ENCODE results near the gene MAP3K9. TPM values are rescaled to one million over a fixed set of nuclear protein-coding genes. Genes with fewer than 3 reads are reported as not detected.

The MAP3K9 gene
- total and polyA plus RNA-seq, 9 of the 15 experiments (the other 6 are each of a cell fraction or from before 2014, with no cell fraction given): 0.03 to 0.60 (median 0.36) TPM

GRCh38 chr14:70833884-70834283 lies 24.6 kb upstream of the MAP3K9 start:
- H4K20me1 ChIP-seq (replicated peaks; ENCODE audit: control insufficient read depth, insufficient read depth, low read length): no peaks in the 10 kb centered on the region
- H3K4me2 ChIP-seq (ENCODE audit: insufficient read depth, low read length): no peak overlapping the region
- no peak overlapping the region for H3K27ac ChIP-seq (ENCODE audit: extremely low read depth, low read depth, low read length)
- ATAC-seq (no peak), DNase-seq (ENCODE audit: extremely low read depth in 1 of 4, low spot score in 3 of 4) (no peak), FAIRE-seq (no peak)
- no peaks in the 10 kb centered on the region for H3K79me2 ChIP-seq (ENCODE audit: control insufficient read depth, insufficient read depth, low read length)
- no peaks in the 10 kb centered on the region for H3K9me1 ChIP-seq (ENCODE audit: control insufficient read depth, insufficient read depth, low read length)
- ChIA-PET POLR2A (no interaction called here), CTCF (ENCODE audit: low intra/inter-chr PET ratio) (no interaction called here)
- H3K36me3 ChIP-seq (ENCODE audit: control insufficient read depth, insufficient read depth, low read length): no peaks in the 10 kb centered on the region
- WGBS (ENCODE audit: insufficient coverage, low coverage, missing lambda C conversion rate): 8% methylated on average over 5 of the region's 5 CpGs
- in situ Hi-C loops (cut with MboI) (no loop called here), intact Hi-C loops (cut with micrococcal nuclease) (no loop called here)
- H2AFZ ChIP-seq (ENCODE audit: low read depth, low read length): no peak overlapping the region
- H3K9ac ChIP-seq (ENCODE audit: insufficient read depth in 1 of 2, low read depth in 2 of 2, low read length in 2 of 2): no peak overlapping the region
- no peaks in the 10 kb centered on the region; a peak in 1 of 5 replicates for H3K27me3 ChIP-seq (ENCODE audit: control insufficient read depth in 2 of 2, insufficient read depth in 2 of 2, low read length in 2 of 2)
- BruUV-seq (replicated peaks): no TSS peak
- TF ChIP-seq RBM25 (IDR thresholded peaks at IDR 0.05; ENCODE audit: low read depth, low read length, severe bottlenecking): peak; percentile 66
- no peak for TF ChIP-seq JUND (IDR thresholded peaks at IDR 0.05; ENCODE audit: borderline replicate concordance, low read depth, low read length)
- no peak for TF ChIP-seq JUND (tag; IDR thresholded peaks at IDR 0.05; ENCODE audit: borderline replicate concordance, low read depth, low read length)
- TF ChIP-seq ZNF134 (CRISPR knock-in tag; conservative IDR thresholded peaks at IDR 0.05): peak; percentile 97
- no peak overlapping the region for H3K4me3 ChIP-seq
- no peaks in the 10 kb centered on the region for H3K4me1 ChIP-seq (replicated peaks in 1 of 2; ENCODE audit: control insufficient read depth in 2 of 2, insufficient read depth in 2 of 2, low read length in 2 of 2)
- H3K9me3 ChIP-seq (replicated peaks; ENCODE audit: control insufficient read depth, insufficient read depth, low read depth, low read length): no peaks in the 10 kb centered on the region

- DNase-seq (ENCODE audit: extremely low read depth in 1 of 4, low spot score in 3 of 4): no peak
- H3K4me2 ChIP-seq (ENCODE audit: insufficient read depth, low read length): no peak overlapping the region
- no peaks in the 10 kb centered on the region for H3K36me3 ChIP-seq (ENCODE audit: control insufficient read depth, insufficient read depth, low read length)
- no peak overlapping the region for H3K4me3 ChIP-seq
- WGBS (ENCODE audit: insufficient coverage, low coverage, missing lambda C conversion rate): 2% methylated on average over 15 of the region's 16 CpGs
- CTCF ChIA-PET (ENCODE audit: low intra/inter-chr PET ratio): no interaction called here
- no TSS peak for BruUV-seq (replicated peaks)
- H3K9me1 ChIP-seq (ENCODE audit: control insufficient read depth, insufficient read depth, low read length): no peaks in the 10 kb centered on the region
- H3K9me3 ChIP-seq (replicated peaks; ENCODE audit: control insufficient read depth, insufficient read depth, low read depth, low read length): no peaks in the 10 kb centered on the region
- no peak overlapping the region for H3K27ac ChIP-seq (ENCODE audit: extremely low read depth, low read depth, low read length)
- H3K27me3 ChIP-seq (ENCODE audit: control insufficient read depth in 2 of 2, insufficient read depth in 2 of 2, low read length in 2 of 2): peaks cover 0 to 2% of the 10 kb centered on the region in 2 experiments; a peak in 1 of 5 replicates
- no peaks in the 10 kb centered on the region for H4K20me1 ChIP-seq (replicated peaks; ENCODE audit: control insufficient read depth, insufficient read depth, low read length)
- ATAC-seq: no peak
- H3K4me1 ChIP-seq (replicated peaks in 1 of 2; ENCODE audit: control insufficient read depth in 2 of 2, insufficient read depth in 2 of 2, low read length in 2 of 2): no peaks in the 10 kb centered on the region
- POLR2A ChIA-PET: no interaction called here
- no peak for FAIRE-seq
- H3K9ac ChIP-seq (ENCODE audit: insufficient read depth in 1 of 2, low read depth in 2 of 2, low read length in 2 of 2): no peak overlapping the region
- no peak overlapping the region for H2AFZ ChIP-seq (ENCODE audit: low read depth, low read length)
- in situ Hi-C loops (cut with MboI) (no loop called here), intact Hi-C loops (cut with micrococcal nuclease) (no loop called here)
- no peaks in the 10 kb centered on the region for H3K79me2 ChIP-seq (ENCODE audit: control insufficient read depth, insufficient read depth, low read length)
- TF ChIP-seq RBM39 (optimal IDR thresholded peaks at IDR 0.05; ENCODE audit: low read depth, low read length): no peak
- TF ChIP-seq PRMT5 (CRISPR knock-in tag; IDR thresholded peaks at IDR 0.05): no peak
- no peak for TF ChIP-seq ATF4 (CRISPR knock-in tag; IDR thresholded peaks at IDR 0.05)
- TF ChIP-seq SETDB1 (IDR thresholded peaks at IDR 0.05; ENCODE audit: low read length): no peak
- TF ChIP-seq ZNF707 (CRISPR knock-in tag; conservative IDR thresholded peaks at IDR 0.05): no peak
- no peak for TF ChIP-seq MECOM (CRISPR knock-in tag; IDR thresholded peaks at IDR 0.05)
- TF ChIP-seq DIDO1 (tag; IDR thresholded peaks at IDR 0.05; ENCODE audit: low read depth): no peak
- TF ChIP-seq ZNF76 (CRISPR knock-in tag; IDR thresholded peaks at IDR 0.05; ENCODE audit: borderline replicate concordance): no peak
- no peak for TF ChIP-seq SMAD1 (IDR thresholded peaks at IDR 0.05; ENCODE audit: low read depth, low read length, partially characterized antibody)
- TF ChIP-seq ZNF511 (CRISPR knock-in tag; IDR thresholded peaks at IDR 0.05): no peak
- TF ChIP-seq JUND (IDR thresholded peaks at IDR 0.05; ENCODE audit: borderline replicate concordance, low read depth, low read length): no peak
- TF ChIP-seq JUND (tag; IDR thresholded peaks at IDR 0.05; ENCODE audit: borderline replicate concordance, low read depth, low read length): no peak
- no peak for TF ChIP-seq U2AF2 (optimal IDR thresholded peaks at IDR 0.05; ENCODE audit: low read depth, low read length)
Measured at GRCh38 chr14:70832561-70833305, 23.4 kb upstream of the MAP3K9 start.
